ENCODE results near the gene ANGPTL4.

The ANGPTL4 gene

DNA sequence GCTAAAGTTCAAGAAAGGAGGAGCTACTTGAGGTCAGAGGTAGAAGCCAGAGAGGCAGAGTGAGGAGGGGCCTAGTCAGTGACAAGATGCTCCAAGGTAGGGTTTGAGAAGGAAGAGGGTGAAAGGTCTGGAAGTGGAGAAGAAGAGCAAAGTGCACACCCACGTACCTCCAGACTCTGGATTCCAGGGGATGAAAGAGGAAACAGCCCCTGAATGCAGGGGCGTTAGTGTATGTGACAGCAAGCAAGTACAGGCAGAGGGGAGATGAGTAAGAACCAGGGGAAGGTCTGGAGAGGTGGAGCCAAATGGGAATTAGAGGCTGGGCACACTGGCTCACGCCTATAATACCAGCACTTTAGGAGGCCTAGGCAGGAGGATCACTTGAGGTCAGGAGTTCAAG is 34.0 kb upstream of the ANGPTL4 start:
- TF ChIP-seq ZFX (IDR thresholded peaks at IDR 0.05): no peak
- TF ChIP-seq, protein P1, sequence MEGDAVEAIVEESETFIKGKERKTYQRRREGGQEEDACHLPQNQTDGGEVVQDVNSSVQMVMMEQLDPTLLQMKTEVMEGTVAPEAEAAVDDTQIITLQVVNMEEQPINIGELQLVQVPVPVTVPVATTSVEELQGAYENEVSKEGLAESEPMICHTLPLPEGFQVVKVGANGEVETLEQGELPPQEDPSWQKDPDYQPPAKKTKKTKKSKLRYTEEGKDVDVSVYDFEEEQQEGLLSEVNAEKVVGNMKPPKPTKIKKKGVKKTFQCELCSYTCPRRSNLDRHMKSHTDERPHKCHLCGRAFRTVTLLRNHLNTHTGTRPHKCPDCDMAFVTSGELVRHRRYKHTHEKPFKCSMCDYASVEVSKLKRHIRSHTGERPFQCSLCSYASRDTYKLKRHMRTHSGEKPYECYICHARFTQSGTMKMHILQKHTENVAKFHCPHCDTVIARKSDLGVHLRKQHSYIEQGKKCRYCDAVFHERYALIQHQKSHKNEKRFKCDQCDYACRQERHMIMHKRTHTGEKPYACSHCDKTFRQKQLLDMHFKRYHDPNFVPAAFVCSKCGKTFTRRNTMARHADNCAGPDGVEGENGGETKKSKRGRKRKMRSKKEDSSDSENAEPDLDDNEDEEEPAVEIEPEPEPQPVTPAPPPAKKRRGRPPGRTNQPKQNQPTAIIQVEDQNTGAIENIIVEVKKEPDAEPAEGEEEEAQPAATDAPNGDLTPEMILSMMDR (conservative IDR thresholded peaks at IDR 0.05): no peak
- peak overlapping the region; percentile 13 for H3K27ac ChIP-seq

DNA sequence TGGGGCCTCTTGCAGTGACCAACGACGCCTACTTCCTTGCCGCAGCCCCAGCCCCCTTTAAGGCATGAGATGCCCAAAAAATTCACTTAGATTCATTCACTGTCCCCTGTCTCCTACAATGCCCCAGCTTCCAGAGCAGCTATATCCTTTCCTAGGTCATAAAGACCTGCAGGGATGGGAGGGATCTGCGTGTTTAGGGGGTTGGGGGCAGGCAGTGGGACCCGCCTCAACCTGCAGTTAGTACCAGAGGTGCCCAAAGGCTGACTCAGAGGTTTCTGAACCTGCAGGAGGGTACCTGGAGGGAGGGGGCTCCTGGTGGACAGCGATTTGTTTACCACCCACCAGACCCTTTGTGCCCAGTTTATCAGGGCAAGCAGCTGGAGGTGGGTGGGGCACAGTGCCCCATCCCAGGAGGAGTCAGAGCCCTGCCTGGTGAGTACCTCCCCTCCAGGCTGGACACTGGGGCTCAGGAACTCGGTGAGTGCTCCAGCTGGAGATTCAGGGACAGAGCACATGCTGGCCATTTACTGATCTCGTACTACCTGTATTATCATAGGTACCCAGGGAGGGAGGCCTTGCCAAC is 32.6 kb upstream of the ANGPTL4 start:
- H3K27ac ChIP-seq: no peak overlapping the region
- TF ChIP-seq, protein P1 (conservative IDR thresholded peaks at IDR 0.05): no peak
- no peak for TF ChIP-seq ZFX (IDR thresholded peaks at IDR 0.05)

DNA sequence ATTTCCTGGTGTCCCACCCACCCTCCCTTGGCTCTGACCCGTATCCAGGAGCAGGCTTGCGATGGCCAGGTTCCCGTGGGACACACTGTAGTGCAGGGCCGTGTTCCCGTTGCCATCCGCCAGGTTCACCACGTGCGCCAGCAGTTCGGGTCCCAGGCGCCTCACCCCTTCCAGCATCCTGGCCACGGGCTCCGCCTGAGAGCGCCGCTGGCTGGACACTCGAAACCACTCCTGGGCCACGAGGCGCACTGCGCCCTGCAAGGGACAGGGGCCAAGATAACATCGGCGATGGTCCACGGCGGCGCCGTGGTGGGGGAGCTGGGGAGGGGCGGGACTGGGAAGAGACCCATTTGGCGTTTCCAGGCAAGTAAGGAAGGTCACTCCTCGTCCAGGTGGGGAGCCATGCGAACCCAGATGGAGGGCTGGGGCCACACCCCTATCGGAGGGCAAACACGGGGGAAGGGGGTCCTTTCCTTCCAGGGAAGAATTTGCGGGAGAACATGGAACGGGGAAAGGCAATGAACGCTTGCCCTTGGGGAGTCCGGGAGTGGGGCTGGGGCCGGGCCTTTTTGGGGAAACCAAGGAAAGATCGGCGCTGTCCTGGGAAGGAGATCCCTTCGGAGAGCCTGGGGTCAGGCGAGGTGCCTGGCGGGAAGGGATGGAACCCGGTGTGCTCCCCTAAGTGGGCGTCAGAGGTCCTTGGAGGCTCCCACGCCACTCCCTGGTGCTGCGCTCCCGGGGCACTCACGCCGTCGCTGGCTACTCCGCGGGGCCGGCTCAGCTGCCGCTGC is 30.8 kb upstream of the ANGPTL4 start:
- no peak overlapping the region for H3K27ac ChIP-seq
- TF ChIP-seq, protein P1 (conservative IDR thresholded peaks at IDR 0.05): no peak
- no peak for TF ChIP-seq ZFX (IDR thresholded peaks at IDR 0.05)

DNA sequence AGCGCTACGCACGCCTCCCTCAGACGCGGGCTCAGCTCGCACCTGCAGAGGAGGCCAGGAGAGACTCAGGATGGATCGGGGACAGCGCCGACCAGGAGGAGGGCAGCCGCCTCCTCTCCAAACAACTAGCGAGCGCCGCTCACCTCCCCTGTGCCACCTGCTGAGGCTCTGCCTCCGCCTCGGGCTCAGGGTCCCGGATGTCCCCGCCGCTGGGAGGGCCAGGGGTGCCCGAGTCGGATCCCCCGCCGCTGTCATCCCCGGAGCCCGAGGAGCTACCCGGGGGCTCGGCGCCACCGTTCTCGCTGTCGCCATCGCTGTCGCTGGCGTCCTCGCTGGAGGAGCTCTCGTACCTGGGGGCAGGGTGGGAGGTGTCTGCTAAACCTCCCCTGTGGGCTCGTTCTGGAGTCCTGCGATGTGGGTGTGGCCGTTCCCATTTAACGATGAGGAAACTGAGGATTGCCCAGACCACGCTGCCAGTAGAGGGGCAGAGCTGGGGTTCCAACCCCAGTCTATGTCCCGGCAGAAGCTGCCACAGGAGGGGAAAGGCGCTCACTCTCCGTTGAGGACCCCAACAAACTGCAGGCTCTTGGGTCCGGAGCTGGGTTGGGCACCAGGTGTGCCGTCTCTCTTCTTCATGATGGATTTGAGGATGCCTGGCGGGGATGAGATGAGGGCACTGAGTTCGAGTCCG is 30.0 kb upstream of the ANGPTL4 start:
- no peak overlapping the region; the same call in 1 of the 2 replicates for H3K27ac ChIP-seq
- no peak for TF ChIP-seq ZFX (IDR thresholded peaks at IDR 0.05)
- TF ChIP-seq, protein P1 (conservative IDR thresholded peaks at IDR 0.05): no peak

DNA sequence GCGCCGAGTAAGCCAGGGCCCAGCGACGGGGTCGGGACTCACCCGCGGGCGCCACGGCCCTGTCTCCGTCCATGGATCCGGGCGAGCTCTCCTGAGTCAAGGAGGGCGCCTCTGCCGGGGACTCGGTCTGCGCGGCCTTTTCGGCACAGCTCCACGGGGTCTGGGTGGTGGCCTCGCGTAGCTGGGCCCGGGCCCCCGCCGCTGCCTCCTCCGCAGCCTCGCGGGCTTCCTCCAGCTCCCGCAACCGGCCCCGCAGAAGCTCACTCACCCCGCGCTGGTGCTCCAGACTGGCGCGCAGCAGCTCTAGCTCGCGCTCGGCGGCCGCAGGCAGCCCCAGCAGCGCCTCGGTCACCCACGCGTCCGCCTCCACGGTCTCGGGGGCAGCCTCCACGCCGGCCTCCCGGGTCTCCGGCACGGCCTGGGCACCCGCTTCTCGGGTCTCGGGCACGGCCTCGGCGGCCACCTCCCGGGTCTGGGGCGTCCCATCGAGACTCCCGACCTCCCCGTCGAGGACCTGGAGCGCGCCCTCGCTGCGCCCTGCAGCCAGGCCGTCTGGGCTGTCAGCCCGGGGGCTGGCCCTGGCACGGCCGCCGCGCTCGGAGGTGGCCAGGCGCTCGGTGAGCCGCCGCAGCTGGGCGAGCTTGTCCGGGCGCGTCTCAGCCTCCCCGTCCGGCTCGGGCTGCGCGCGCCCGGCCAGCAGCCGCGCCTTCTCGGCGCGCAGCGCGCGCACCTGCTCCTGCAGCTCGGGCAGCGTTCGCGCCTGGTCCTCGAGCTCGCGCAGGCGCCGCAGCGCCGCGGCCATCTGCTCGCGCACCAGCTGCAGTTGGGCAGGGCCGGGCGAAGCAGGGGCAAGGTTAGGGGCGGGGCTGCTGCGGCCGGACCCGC is 29.3 kb upstream of the ANGPTL4 start:
- TF ChIP-seq, protein P1 (conservative IDR thresholded peaks at IDR 0.05): no peak
- no peak for TF ChIP-seq ZFX (IDR thresholded peaks at IDR 0.05)
- peak overlapping the region; percentile 20 for H3K27ac ChIP-seq

DNA sequence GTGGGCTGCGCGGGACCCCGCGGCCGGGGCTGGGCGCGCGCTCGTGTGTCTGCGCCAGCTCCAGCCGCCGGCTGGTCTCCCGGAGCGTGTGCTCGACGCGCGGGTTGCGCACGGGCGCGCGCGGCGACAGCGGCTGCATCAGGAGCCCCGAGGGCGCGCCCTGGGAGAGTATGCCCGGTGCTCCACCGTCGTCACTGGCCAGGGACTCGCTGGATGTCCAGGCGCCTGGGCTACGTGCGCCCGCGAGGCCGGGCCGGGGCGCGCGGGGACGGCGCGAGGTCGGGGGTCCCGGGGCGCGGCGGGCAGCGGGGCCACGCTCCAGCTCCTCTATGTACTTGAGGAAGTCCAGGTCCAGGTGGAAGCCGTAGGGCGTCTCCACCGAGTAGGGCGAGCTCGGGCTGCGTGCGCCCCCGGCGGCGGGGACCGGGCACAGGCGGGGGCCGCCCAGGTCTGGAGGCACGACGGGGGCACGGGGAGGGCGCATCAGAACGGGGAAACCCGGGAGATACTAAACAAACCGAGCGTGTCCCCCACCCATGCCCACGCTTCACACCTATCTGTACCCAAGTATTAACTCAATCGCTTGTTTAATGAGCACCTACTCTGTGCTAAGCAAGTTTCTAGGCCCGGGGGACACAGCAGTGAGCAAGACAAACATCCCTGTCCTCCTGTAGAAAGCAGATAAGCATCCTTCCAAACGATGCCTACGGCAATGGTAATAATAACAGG is 28.4 kb upstream of the ANGPTL4 start:
- H3K27ac ChIP-seq: peak overlapping the region; percentile 20
- no peak for TF ChIP-seq ZFX (IDR thresholded peaks at IDR 0.05)
- TF ChIP-seq, protein P1 (conservative IDR thresholded peaks at IDR 0.05): no peak; the same call in 1 of the 2 replicates

Data from C4-2B (cell line).